CD4-positive, alpha-beta T cell treated with Interleukin-15 for 1 hour (primary cell): ENCODE results near the gene SUFU.

Source experiments
- DNase-seq: peaks from one replicate; pipeline ENCODE4 v3.0.0-alpha.2; 2020

The SUFU gene

GRCh38 chr10:102597131-102597991, 93.6 kb downstream of the SUFU start:
- DNase-seq: no peak

GRCh38 chr10:102598243-102598642, 94.5 kb downstream of the SUFU start:
- DNase-seq: no peak

GRCh38 chr10:102599565-102600327, 96.0 kb downstream of the SUFU start:
- no peak for DNase-seq

GRCh38 chr10:102600816-102601215, 97.0 kb downstream of the SUFU start:
- no peak for DNase-seq

- DNase-seq: no peak
These were observed 97.9 kb downstream of the SUFU start for GRCh38 chr10:102601639-102602038.

GRCh38 chr10:102602272-102603045, 98.7 kb downstream of the SUFU start:
- DNase-seq: no peak

GRCh38 chr10:102603946-102604345, 100.2 kb downstream of the SUFU start:
- DNase-seq: no peak

GRCh38 chr10:102604439-102604841, 100.7 kb downstream of the SUFU start:
- no peak for DNase-seq

GRCh38 chr10:102605712-102606111, 101.9 kb downstream of the SUFU start:
- DNase-seq: no peak

GRCh38 chr10:102608487-102608886, 104.7 kb downstream of the SUFU start:
- no peak for DNase-seq

GRCh38 chr10:102610441-102610887, 106.7 kb downstream of the SUFU start:
- no peak for DNase-seq

- no peak for DNase-seq
These were observed 107.8 kb downstream of the SUFU start for GRCh38 chr10:102611514-102612087.

- peak; percentile 76 for DNase-seq
These were observed 109.1 kb downstream of the SUFU start for GRCh38 chr10:102612964-102613275.

GRCh38 chr10:102613286-102613685, 109.5 kb downstream of the SUFU start:
- no peak for DNase-seq

GRCh38 chr10:102613785-102614184, 110.0 kb downstream of the SUFU start:
- no peak for DNase-seq

GRCh38 chr10:102614888-102615287, 111.1 kb downstream of the SUFU start:
- no peak for DNase-seq

- DNase-seq: no peak
These were observed 111.6 kb downstream of the SUFU start for GRCh38 chr10:102615361-102615760.

GRCh38 chr10:102616066-102616770, 112.4 kb downstream of the SUFU start:
- no peak for DNase-seq

- DNase-seq: no peak
These were observed 113.3 kb downstream of the SUFU start for GRCh38 chr10:102617041-102617440.

- no peak for DNase-seq
These were observed 114.0 kb downstream of the SUFU start for GRCh38 chr10:102617816-102618215.

- DNase-seq: no peak
These were observed 115.7 kb downstream of the SUFU start for GRCh38 chr10:102619281-102619981.

GRCh38 chr10:102620138-102620590, 116.4 kb downstream of the SUFU start:
- no peak for DNase-seq
